KMS-11 (cell line): Measurements from ENCODE around the gene CCBE1.

Experiments
- H2AFZ ChIP-seq: fragments of 200-600 bp; sonication (generic); 2 replicates; pipeline ENCODE4 v1.6.1; 2016; ENCODE audit warnings: antibody characterized with exemption, mixed run types, low read depth
- H3K27ac ChIP-seq: fragments of 200-600 bp; sonication (generic); 2 replicates; pipeline ENCODE4 v1.6.1; 2016; ENCODE audit warnings: mild to moderate bottlenecking, mixed run types
- H3K27me3 ChIP-seq: fragments of 200-600 bp; sonication (generic); 2 replicates; pipeline ENCODE4 v1.6.1; 2017; ENCODE audit warnings: mild to moderate bottlenecking, low read depth, mixed run types, moderate library complexity; ENCODE audit not compliant: insufficient read depth
- H3K36me3 ChIP-seq: fragments of 200-600 bp; sonication (generic); 2 replicates; pipeline ENCODE4 v1.6.1; 2017; ENCODE audit warnings: mild to moderate bottlenecking, mixed run types; ENCODE audit not compliant: insufficient read depth
- H3K4me1 ChIP-seq: fragments of 200-600 bp; sonication (generic); 2 replicates; pipeline ENCODE4 v1.6.1; 2016; ENCODE audit warnings: mild to moderate bottlenecking, low read depth, mixed run types; ENCODE audit not compliant: poor library complexity, severe bottlenecking
- H3K4me2 ChIP-seq: fragments of 200-600 bp; sonication (generic); 2 replicates; pipeline ENCODE4 v1.7.0; 2016; ENCODE audit warnings: mild to moderate bottlenecking, mixed run types
- H3K4me3 ChIP-seq: fragments of 200-600 bp; sonication (generic); IDR thresholded peaks from 2 replicates; pipeline ENCODE4 v1.6.1; 2017; ENCODE audit warnings: low read depth, low read length, mixed read lengths; ENCODE audit not compliant: insufficient read depth
- H3K79me2 ChIP-seq: fragments of 200-600 bp; sonication (generic); 2 replicates; pipeline ENCODE4 v1.6.1; 2016; ENCODE audit warnings: low read depth, mixed run types; ENCODE audit not compliant: insufficient read depth
- H3K9ac ChIP-seq: fragments of 200-600 bp; sonication (generic); 2 replicates; pipeline ENCODE4 v1.6.1; 2016; ENCODE audit warnings: mild to moderate bottlenecking, mixed run types
- H4K20me1 ChIP-seq: fragments of 200-600 bp; sonication (generic); 2 replicates; pipeline ENCODE4 v1.6.1; 2016; ENCODE audit warnings: mild to moderate bottlenecking, mixed run types; ENCODE audit not compliant: insufficient read depth
- CTCF ChIP-seq: fragments of 200-600 bp; sonication (generic); conservative IDR thresholded peaks from 2 replicates; pipeline ENCODE4 v1.6.1; 2017; ENCODE audit warnings: low read depth, mild to moderate bottlenecking, antibody characterized with exemption, low read length, moderate library complexity, mixed read lengths

The CCBE1 gene

GRCh38 chr18:59576541-59577385, 120.5 kb downstream of the CCBE1 start:
- no peak for TF ChIP-seq CTCF
- no peak overlapping the region for H3K4me3 ChIP-seq
- no peak overlapping the region for H3K9ac ChIP-seq
- H4K20me1 ChIP-seq: no peaks in the 10 kb centered on the region
- no peak overlapping the region for H2AFZ ChIP-seq
- H3K4me2 ChIP-seq: no peak overlapping the region
- H3K27ac ChIP-seq: no peak overlapping the region
- no peaks in the 10 kb centered on the region for H3K27me3 ChIP-seq
- H3K79me2 ChIP-seq: no peaks in the 10 kb centered on the region
- H3K4me1 ChIP-seq: peaks cover 21% of the 10 kb centered on the region
- no peaks in the 10 kb centered on the region for H3K36me3 ChIP-seq

- H4K20me1 ChIP-seq: no peaks in the 10 kb centered on the region
- TF ChIP-seq CTCF: no peak
- no peak overlapping the region for H3K27ac ChIP-seq
- H2AFZ ChIP-seq: no peak overlapping the region
- no peaks in the 10 kb centered on the region for H3K27me3 ChIP-seq
- H3K4me3 ChIP-seq: no peak overlapping the region
- H3K36me3 ChIP-seq: no peaks in the 10 kb centered on the region
- H3K9ac ChIP-seq: no peak overlapping the region
- no peak overlapping the region for H3K4me2 ChIP-seq
- no peaks in the 10 kb centered on the region for H3K79me2 ChIP-seq
- H3K4me1 ChIP-seq: peaks cover 21% of the 10 kb centered on the region
These were observed 121.2 kb downstream of the CCBE1 start for GRCh38 chr18:59575995-59576394.

- no peak overlapping the region; the same call in 1 of the 2 replicates for H3K4me2 ChIP-seq
These were observed 123.3 kb downstream of the CCBE1 start for GRCh38 chr18:59573962-59574361.

GRCh38 chr18:59571902-59572301, 125.3 kb downstream of the CCBE1 start:
- H3K27ac ChIP-seq: no peak overlapping the region
- no peaks in the 10 kb centered on the region for H3K36me3 ChIP-seq
- no peaks in the 10 kb centered on the region for H3K79me2 ChIP-seq
- H4K20me1 ChIP-seq: no peaks in the 10 kb centered on the region
- no peak for TF ChIP-seq CTCF
- H3K27me3 ChIP-seq: no peaks in the 10 kb centered on the region
- H3K9ac ChIP-seq: no peak overlapping the region
- H3K4me2 ChIP-seq: no peak overlapping the region
- H2AFZ ChIP-seq: no peak overlapping the region
- no peak overlapping the region for H3K4me3 ChIP-seq
- H3K4me1 ChIP-seq: peaks cover 21% of the 10 kb centered on the region

More at GRCh38 chr18:59573962-59574361, 123.3 kb downstream of the CCBE1 start:
- no peak overlapping the region for H3K4me3 ChIP-seq
- H3K9ac ChIP-seq: no peak overlapping the region
- no peak for TF ChIP-seq CTCF
- no peak overlapping the region for H2AFZ ChIP-seq
- no peaks in the 10 kb centered on the region for H4K20me1 ChIP-seq
- no peaks in the 10 kb centered on the region for H3K27me3 ChIP-seq
- peaks cover 21% of the 10 kb centered on the region for H3K4me1 ChIP-seq
- H3K27ac ChIP-seq: no peak overlapping the region
- H3K36me3 ChIP-seq: no peaks in the 10 kb centered on the region
- H3K79me2 ChIP-seq: no peaks in the 10 kb centered on the region
